SU-DHL-6 (cell line): ENCODE measurements around the gene DDR2.
"Not testable (repeated sequence)": the region's sequence is repeated elsewhere in the genome, so short reads cannot be mapped to it uniquely, and the experiment has no call there.

Experiments
- H2AFZ ChIP-seq: fragments of 200-600 bp; sonication (generic); 2 replicates; pipeline ENCODE4 v1.6.1; 2014; ENCODE audit warnings: low read depth, mild to moderate bottlenecking, moderate library complexity, mixed read lengths, antibody characterized with exemption, low read length; ENCODE audit not compliant: severe bottlenecking
- H3F3A ChIP-seq: fragments of 200-600 bp; shearing (Covaris generic); 2 replicates; pipeline ENCODE4 v1.6.0; 2016; ENCODE audit warnings: antibody characterized with exemption, mild to moderate bottlenecking; ENCODE audit not compliant: insufficient read depth
- H3K27ac ChIP-seq: fragments of 200-600 bp; sonication (generic); 2 replicates; pipeline ENCODE4 v1.5.1; 2016; ENCODE audit warnings: low read depth, mild to moderate bottlenecking, low read length, moderate library complexity, mixed read lengths
- H3K27me3 ChIP-seq: fragments of 200-600 bp; sonication (generic), shearing (Covaris generic); 2 replicates; pipeline ENCODE4 v1.6.0; 2014; ENCODE audit warnings: mild to moderate bottlenecking, low read length
- H3K36me3 ChIP-seq: fragments of 200-600 bp; sonication (generic); 2 replicates; pipeline ENCODE4 v1.6.1; 2014; ENCODE audit warnings: mild to moderate bottlenecking, low read length, mixed read lengths
- H3K4me2 ChIP-seq: fragments of 300-600, 200-600 bp; shearing (Covaris generic), sonication (generic); 2 replicates; pipeline ENCODE4 v1.6.0; 2014; ENCODE audit warnings: low read length, low read depth, mild to moderate bottlenecking; ENCODE audit not compliant: poor library complexity, severe bottlenecking
- H3K4me3 ChIP-seq: fragments of 200-600 bp; sonication (generic); 2 replicates; pipeline ENCODE4 v1.5.1; 2014; ENCODE audit warnings: antibody characterized with exemption, low read length, mild to moderate bottlenecking, mixed read lengths; ENCODE audit not compliant: insufficient read depth, poor library complexity, severe bottlenecking
- H3K79me2 ChIP-seq: fragments of 200-600 bp; sonication (generic); 2 replicates; pipeline ENCODE4 v1.6.1; 2014; ENCODE audit warnings: mild to moderate bottlenecking, low read length, moderate library complexity; ENCODE audit not compliant: insufficient read depth
- H3K9ac ChIP-seq: fragments of 200-600 bp; sonication (generic); 2 replicates; pipeline ENCODE4 v1.7.0; 2014; ENCODE audit warnings: mild to moderate bottlenecking, low read length
- H3K9me2 ChIP-seq: fragments of 200-600 bp; sonication (generic); replicated peaks from 2 replicates; pipeline ENCODE4 v1.6.1; 2014; ENCODE audit warnings: low read length; ENCODE audit not compliant: insufficient read depth
- H3K9me3 ChIP-seq: fragments of 200-600 bp; sonication (generic); 2 replicates; pipeline ENCODE4 v1.6.1; 2014; ENCODE audit warnings: low read length, mixed read lengths; ENCODE audit not compliant: insufficient read depth
- H4K20me1 ChIP-seq: fragments of 200-600 bp; sonication (generic); 2 replicates; pipeline ENCODE4 v1.6.1; 2014; ENCODE audit warnings: low read depth, mild to moderate bottlenecking, antibody characterized with exemption, low read length, moderate library complexity, mixed read lengths
- EZH2phosphoT487 ChIP-seq: fragments of 200-600 bp; sonication (generic), shearing (Covaris generic); conservative IDR thresholded peaks from 2 replicates; pipeline ENCODE4 v1.6.1; 2018; ENCODE audit warnings: mild to moderate bottlenecking, antibody characterized with exemption, low read length, moderate library complexity, mixed read lengths
- TF ChIP-seq, protein P1 (sequence below): fragments of 200-600 bp; sonication (generic); IDR thresholded peaks from one replicate; pipeline ENCODE4 v1.5.1; 2017; ENCODE audit warnings: antibody characterized with exemption, mild to moderate bottlenecking, low read length, moderate library complexity; ENCODE audit not compliant: insufficient read depth, poor library complexity, severe bottlenecking

DDR2 gene

DNA sequence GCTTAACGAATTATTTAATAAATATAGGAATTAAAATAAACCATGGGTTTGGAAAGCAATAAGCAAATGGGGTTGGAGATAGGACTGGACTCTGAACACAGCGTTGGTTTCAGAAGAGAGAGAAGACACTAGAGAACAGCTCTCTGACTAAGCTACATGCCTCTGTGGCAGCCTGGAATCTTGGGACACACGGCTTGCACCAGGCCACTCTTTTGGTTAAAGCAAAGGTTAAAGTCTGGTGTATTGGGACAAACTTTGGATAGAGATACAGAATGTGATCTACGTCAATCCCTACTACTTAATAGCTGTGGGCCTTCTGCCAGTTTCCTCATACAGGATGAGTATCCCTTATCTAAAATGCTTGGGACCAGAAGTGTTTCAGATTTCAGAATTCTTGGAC, 108.5 kb downstream of the DDR2 start:
- H3K9me3 ChIP-seq = no peaks in the 10 kb centered on the region
- no peak overlapping the region for H3K27ac ChIP-seq
- H3K79me2 ChIP-seq = no peaks in the 10 kb centered on the region
- H4K20me1 ChIP-seq = no peaks in the 10 kb centered on the region
- no peak overlapping the region for H3K4me3 ChIP-seq
- no peaks in the 10 kb centered on the region for H3K36me3 ChIP-seq
- no peak overlapping the region for H2AFZ ChIP-seq
- H3F3A ChIP-seq = no peaks in the 10 kb centered on the region
- H3K9me2 ChIP-seq = no peaks in the 10 kb centered on the region
- no peak overlapping the region for H3K9ac ChIP-seq
- no peaks in the 10 kb centered on the region for H3K27me3 ChIP-seq
- H3K4me2 ChIP-seq = no peak overlapping the region
- TF ChIP-seq EZH2phosphoT487 = no peak

DNA sequence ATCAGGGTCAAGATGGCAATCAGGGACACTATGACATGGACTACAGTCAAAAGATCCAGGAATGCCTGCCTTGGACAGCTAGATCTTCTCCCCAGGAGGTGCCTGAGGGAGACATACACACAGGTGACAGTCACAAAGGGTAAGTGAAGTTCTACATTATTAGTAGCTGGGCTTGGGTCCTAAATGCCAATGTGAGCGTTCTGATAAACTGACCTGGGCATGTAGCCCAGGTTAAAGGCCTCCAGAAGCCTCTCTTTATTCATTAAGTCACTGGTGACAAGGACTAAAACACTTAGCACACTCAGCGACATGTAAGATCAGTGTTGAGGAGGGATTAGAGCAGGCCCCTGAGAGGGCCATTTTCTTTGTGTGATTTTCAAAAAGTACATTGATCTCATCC, 109.3 kb downstream of the DDR2 start:
- Histone ChIP-seq H3K79me2 (no peaks in the 10 kb centered on the region), H3K9me3 (no peaks in the 10 kb centered on the region), H3K4me3 (no peak overlapping the region), H3K9me2 (no peaks in the 10 kb centered on the region), H3K4me2 (no peak overlapping the region), H3K27ac (no peak overlapping the region), H4K20me1 (no peaks in the 10 kb centered on the region), H3K27me3 (no peaks in the 10 kb centered on the region), H3F3A (no peaks in the 10 kb centered on the region), H2AFZ (no peak overlapping the region), H3K9ac (no peak overlapping the region), H3K36me3 (no peaks in the 10 kb centered on the region)
- TF ChIP-seq, protein P1, sequence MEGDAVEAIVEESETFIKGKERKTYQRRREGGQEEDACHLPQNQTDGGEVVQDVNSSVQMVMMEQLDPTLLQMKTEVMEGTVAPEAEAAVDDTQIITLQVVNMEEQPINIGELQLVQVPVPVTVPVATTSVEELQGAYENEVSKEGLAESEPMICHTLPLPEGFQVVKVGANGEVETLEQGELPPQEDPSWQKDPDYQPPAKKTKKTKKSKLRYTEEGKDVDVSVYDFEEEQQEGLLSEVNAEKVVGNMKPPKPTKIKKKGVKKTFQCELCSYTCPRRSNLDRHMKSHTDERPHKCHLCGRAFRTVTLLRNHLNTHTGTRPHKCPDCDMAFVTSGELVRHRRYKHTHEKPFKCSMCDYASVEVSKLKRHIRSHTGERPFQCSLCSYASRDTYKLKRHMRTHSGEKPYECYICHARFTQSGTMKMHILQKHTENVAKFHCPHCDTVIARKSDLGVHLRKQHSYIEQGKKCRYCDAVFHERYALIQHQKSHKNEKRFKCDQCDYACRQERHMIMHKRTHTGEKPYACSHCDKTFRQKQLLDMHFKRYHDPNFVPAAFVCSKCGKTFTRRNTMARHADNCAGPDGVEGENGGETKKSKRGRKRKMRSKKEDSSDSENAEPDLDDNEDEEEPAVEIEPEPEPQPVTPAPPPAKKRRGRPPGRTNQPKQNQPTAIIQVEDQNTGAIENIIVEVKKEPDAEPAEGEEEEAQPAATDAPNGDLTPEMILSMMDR = no peak
- no peak for TF ChIP-seq EZH2phosphoT487

DNA sequence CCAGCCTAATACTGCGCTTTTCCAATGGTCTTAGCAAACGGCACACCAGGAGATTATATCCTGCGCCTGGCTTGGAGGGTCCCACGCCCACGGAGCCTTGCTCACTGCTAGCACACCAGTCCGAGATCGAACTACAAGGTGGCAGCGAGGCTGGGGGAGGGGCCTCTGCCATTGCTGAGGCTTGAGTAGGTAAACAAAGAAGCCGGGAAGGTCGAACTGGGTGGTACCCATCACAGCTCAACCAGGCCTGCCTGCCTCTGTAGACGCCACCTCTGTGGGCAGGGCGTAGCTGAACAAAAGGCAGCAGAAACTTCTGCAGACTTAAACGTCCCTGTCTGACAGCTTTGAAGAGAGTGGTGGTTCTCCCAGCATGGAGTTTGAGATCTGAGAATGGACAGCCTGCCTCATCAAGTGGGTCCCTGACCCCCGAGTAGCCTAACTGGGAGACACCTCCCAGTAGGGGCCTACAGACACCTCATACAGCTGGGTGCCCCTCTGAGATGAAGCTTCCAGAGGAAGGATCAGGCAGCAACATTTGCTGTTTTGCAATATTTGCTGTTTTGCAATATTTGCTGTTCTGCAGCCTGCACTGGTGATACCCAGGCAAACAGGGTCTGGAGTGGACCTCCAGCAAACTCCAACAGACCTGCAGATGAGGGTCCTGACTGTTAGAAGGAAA, 114.1 kb downstream of the DDR2 start:
- H3K27ac ChIP-seq, H3K9me2 ChIP-seq, H2AFZ ChIP-seq, H3K9ac ChIP-seq, H3K36me3 ChIP-seq, H3K4me2 ChIP-seq, H3K27me3 ChIP-seq, H3K4me3 ChIP-seq, H3K79me2 ChIP-seq, H3K9me3 ChIP-seq, H3F3A ChIP-seq, H4K20me1 ChIP-seq: not testable (repeated sequence)

DNA sequence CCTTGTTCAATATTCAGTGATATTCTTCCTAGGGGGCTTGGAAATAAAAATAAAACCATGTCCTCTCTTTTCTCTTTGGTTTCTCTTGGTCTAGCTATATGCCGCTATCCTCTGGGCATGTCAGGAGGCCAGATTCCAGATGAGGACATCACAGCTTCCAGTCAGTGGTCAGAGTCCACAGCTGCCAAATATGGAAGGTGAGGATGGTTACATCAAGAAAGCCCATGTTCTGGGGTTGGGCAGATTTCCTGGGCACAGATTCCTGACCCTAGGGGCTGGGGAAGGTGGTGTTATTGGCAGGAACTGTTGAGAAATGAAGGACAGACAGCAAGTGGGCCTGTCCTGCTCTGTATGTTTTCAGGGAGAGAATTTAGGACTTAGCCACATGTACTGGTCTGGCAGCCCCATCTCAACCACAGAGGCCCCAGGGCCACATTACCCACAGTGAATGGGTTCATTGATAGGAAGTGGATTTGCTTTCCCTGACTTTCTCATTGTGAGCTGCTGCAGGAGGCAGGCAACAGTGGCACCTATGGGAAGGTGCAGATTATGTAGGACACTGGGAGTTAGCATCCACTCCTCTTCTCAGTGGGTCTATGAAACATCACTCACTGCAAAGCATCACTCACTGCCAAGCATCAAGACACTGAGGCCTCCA, 120.9 kb downstream of the DDR2 start:
- H3K4me3 ChIP-seq = no peak overlapping the region
- H3K9me2 ChIP-seq = no peaks in the 10 kb centered on the region
- no peaks in the 10 kb centered on the region for H3K27me3 ChIP-seq
- H3K27ac ChIP-seq = no peak overlapping the region
- no peaks in the 10 kb centered on the region for H3F3A ChIP-seq
- no peak overlapping the region for H3K9ac ChIP-seq
- H3K4me2 ChIP-seq = no peak overlapping the region
- no peaks in the 10 kb centered on the region for H3K36me3 ChIP-seq
- H2AFZ ChIP-seq = no peak overlapping the region
- no peaks in the 10 kb centered on the region for H3K9me3 ChIP-seq
- no peak for TF ChIP-seq EZH2phosphoT487
- TF ChIP-seq, protein P1 = no peak
- H4K20me1 ChIP-seq = no peaks in the 10 kb centered on the region
- H3K79me2 ChIP-seq = no peaks in the 10 kb centered on the region
